HepG2 (cell line): Measurements from ENCODE around the gene MBOAT7. TPM values are rescaled to one million over a fixed set of nuclear protein-coding genes. Genes with fewer than 3 reads are reported as not detected.

Experiments
- GABPB1 ChIP-seq: IDR thresholded peaks from 2 replicates; pipeline ENCODE4 v1.6.1; 2016; ENCODE audit warnings: mild to moderate bottlenecking, missing genetic modification reagents, moderate library complexity, missing compliant biosample characterization
- KDM3A ChIP-seq: IDR thresholded peaks from 2 replicates; pipeline ENCODE4 v1.6.1; 2018; ENCODE audit warnings: low read depth, missing compliant biosample characterization
- MAFF ChIP-seq: IDR thresholded peaks from 2 replicates; pipeline ENCODE4 v1.6.1; 2011; ENCODE audit warnings: low read depth, low read length, improper control_type of control experiment
- NAIF1 ChIP-seq: sonication (generic); formaldehyde crosslinking; IDR thresholded peaks from 2 replicates; pipeline ENCODE4 v1.5.0; 2020; ENCODE audit warnings: mild to moderate bottlenecking, missing genetic modification reagents, borderline replicate concordance
- NFIB ChIP-seq: sonication (generic); formaldehyde crosslinking; IDR thresholded peaks from 2 replicates; pipeline ENCODE4 v1.9.0; 2021; ENCODE audit warnings: missing genetic modification reagents, mild to moderate bottlenecking, borderline replicate concordance
- NR2C2 ChIP-seq: sonication (generic); formaldehyde crosslinking; IDR thresholded peaks from 2 replicates; pipeline ENCODE4 v1.4.0; 2020; ENCODE audit warnings: missing genetic modification reagents, mild to moderate bottlenecking, moderate library complexity, borderline replicate concordance
- PHF20 ChIP-seq: sonication (generic); formaldehyde crosslinking; IDR thresholded peaks from 2 replicates; pipeline ENCODE4 v1.5.0; 2020; ENCODE audit warnings: mild to moderate bottlenecking, missing genetic modification reagents
- POLR2AphosphoS2 ChIP-seq: IDR thresholded peaks from 2 replicates; pipeline ENCODE4 v1.6.1; 2011; ENCODE audit warnings: low read depth, low read length, improper control_type of control experiment
- PRDM10 ChIP-seq: sonication (generic); formaldehyde crosslinking; IDR thresholded peaks from 2 replicates; pipeline ENCODE4 v1.4.0; 2020; ENCODE audit warnings: low read depth, missing genetic modification reagents
- SP5 ChIP-seq: IDR thresholded peaks from 2 replicates; pipeline ENCODE4 v1.6.1; 2016; ENCODE audit warnings: low read depth, borderline replicate concordance
- TAF1 ChIP-seq: sonication (generic); formaldehyde crosslinking; IDR thresholded peaks from 2 replicates; pipeline ENCODE4 v1.4.0; 2020; ENCODE audit warnings: missing genetic modification reagents
- TFDP2 ChIP-seq: sonication (generic); formaldehyde crosslinking; IDR thresholded peaks from 2 replicates; pipeline ENCODE4 v1.4.0; 2020; ENCODE audit warnings: missing genetic modification reagents
- YEATS4 ChIP-seq: sonication (generic); formaldehyde crosslinking; IDR thresholded peaks from 2 replicates; pipeline ENCODE4 v1.4.0; 2020; ENCODE audit warnings: missing genetic modification reagents, borderline replicate concordance
- ZBTB33 ChIP-seq: sonication (generic); formaldehyde crosslinking; IDR thresholded peaks from 2 replicates; pipeline ENCODE4 v1.4.0; 2020; ENCODE audit warnings: missing genetic modification reagents
- ZFX ChIP-seq: sonication (generic); formaldehyde crosslinking; IDR thresholded peaks from 2 replicates; pipeline ENCODE4 v1.4.0; 2020; ENCODE audit warnings: mild to moderate bottlenecking, low read depth, missing genetic modification reagents, moderate library complexity
- ZNF678 ChIP-seq: sonication (generic); formaldehyde crosslinking; IDR thresholded peaks from 2 replicates; pipeline ENCODE4 v1.4.0; 2020; ENCODE audit warnings: mild to moderate bottlenecking, missing genetic modification reagents
- ZNF878 ChIP-seq: sonication (generic); formaldehyde crosslinking; IDR thresholded peaks from 2 replicates; pipeline ENCODE4 v1.8.1; 2023; ENCODE audit warnings: mild to moderate bottlenecking, missing genetic modification reagents, moderate library complexity
- ZNF891 ChIP-seq: sonication (generic); formaldehyde crosslinking; IDR thresholded peaks from 2 replicates; pipeline ENCODE4 v1.5.0; 2020; ENCODE audit warnings: mild to moderate bottlenecking, missing genetic modification reagents
- polyA plus RNA-seq, 8 experiments: library from polyadenylated mRNA; depleted of rRNA in 3 of 8; stranded (reverse) in 7 of 8; unstranded in 1 of 8; fragments of >200 nt; fragmentation: Illumina TruSeq in 4 of 8; extraction: Trizol in 4 of 8; gene quantifications; 2 replicates each; pipeline versions ENCODE4 v1.2.1 to v1.2.3, GENCODE V29; 2011 to 2016; ENCODE audit warnings: low read depth in 4 of 8, missing spikeins in 1 of 8, mixed read lengths in 1 of 8; ENCODE audit not compliant: insufficient read depth in 1 of 8
- total RNA-seq, 5 experiments: library from RNA; depleted of rRNA; stranded (reverse); fragments of >200 nt; fragmentation: Illumina TruSeq; extraction: Trizol; gene quantifications; 2 replicates each; pipeline ENCODE4 v1.2.3, GENCODE V29; 2016; ENCODE audit warnings: low read depth in 1 of 5
- TF ChIP-seq, protein P1 (sequence below): sonication (generic); formaldehyde crosslinking; IDR thresholded peaks from 2 replicates; pipeline ENCODE4 v1.5.0; 2020; ENCODE audit warnings: missing genetic modification reagents
- TF ChIP-seq, protein P2 (sequence below): sonication (generic); formaldehyde crosslinking; IDR thresholded peaks from 2 replicates; pipeline ENCODE4 v1.4.0; 2020; ENCODE audit warnings: missing genetic modification reagents, low read depth, mild to moderate bottlenecking, borderline replicate concordance

The MBOAT7 gene
- total and polyA plus RNA-seq, 2 of the 13 experiments (the other 11 are each of a cell fraction or from before 2014, with no cell fraction given), result 22.2 to 25.5 TPM

DNA sequence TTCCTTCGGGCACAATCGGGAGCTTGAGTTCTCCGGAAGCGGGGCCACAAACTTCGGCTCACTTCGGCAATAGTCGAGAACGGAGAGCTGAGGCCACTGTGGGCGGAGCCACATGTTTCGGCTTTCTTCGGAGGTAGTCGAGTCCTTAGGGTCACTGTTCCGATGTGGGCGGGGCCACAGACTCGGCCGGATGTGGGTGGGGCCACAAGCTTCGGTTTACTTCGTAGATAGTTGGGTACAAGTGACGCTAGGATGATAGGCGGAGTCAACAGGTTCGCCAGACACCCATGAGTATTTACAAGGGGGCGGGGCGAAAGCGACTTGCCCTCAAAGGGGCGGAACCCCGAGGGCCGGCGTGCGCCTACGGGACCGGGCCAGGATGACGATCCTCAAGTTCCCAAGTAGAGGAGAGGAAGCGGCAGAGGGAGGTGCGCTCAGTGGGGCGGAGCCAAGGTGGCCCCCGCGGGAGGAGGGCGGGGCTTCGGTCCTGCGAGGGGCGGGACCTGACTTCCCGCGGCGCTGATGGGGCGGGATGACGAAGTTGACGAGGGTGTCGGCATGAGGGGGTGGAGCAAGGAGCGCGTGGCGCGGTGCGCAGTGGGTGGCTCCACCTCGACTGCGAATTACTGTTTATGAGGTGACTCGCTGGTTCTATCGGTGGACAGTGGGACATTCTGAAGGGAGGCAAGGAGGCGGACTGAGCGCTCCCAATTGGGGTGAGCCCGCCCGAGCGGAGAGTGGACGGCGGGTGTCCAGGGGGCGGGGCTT, 539 bp upstream of the MBOAT7 start (continued):
- TF ChIP-seq SP5 (CRISPR knock-in tag) (peak; percentile 61), KDM3A (CRISPR knock-in tag) (no peak; the same call in 1 of the 2 replicates), PHF20 (CRISPR knock-in tag) (0 out of 2 replicates have a peak, but pooled peaks have one; percentile 29), PRDM10 (CRISPR knock-in tag) (no peak; the same call in 1 of the 2 replicates), YEATS4 (CRISPR knock-in tag) (peak; percentile 33; the same call in 1 of the 2 replicates), NAIF1 (CRISPR knock-in tag) (peak; percentile 55; the same call in 1 of the 2 replicates), TAF1 (CRISPR knock-in tag) (peak; percentile 67; the same call in 1 of the 2 replicates), ZFX (CRISPR knock-in tag) (no peak), ZNF891 (no peak), GABPB1 (peak; percentile 73), ZNF678 (CRISPR knock-in tag) (no peak), TFDP2 (CRISPR knock-in tag) (peak; percentile 75), MAFF (no peak), NR2C2 (CRISPR knock-in tag) (no peak), POLR2AphosphoS2 (peak; percentile 62; the same call in 1 of the 2 replicates), NFIB (CRISPR knock-in tag) (no peak), ZNF878 (0 out of 2 replicates have a peak, but pooled peaks have one; percentile 24), ZBTB33 (CRISPR knock-in tag) (0 out of 2 replicates have a peak, but pooled peaks have one; percentile 26)
- TF ChIP-seq, protein P1, sequence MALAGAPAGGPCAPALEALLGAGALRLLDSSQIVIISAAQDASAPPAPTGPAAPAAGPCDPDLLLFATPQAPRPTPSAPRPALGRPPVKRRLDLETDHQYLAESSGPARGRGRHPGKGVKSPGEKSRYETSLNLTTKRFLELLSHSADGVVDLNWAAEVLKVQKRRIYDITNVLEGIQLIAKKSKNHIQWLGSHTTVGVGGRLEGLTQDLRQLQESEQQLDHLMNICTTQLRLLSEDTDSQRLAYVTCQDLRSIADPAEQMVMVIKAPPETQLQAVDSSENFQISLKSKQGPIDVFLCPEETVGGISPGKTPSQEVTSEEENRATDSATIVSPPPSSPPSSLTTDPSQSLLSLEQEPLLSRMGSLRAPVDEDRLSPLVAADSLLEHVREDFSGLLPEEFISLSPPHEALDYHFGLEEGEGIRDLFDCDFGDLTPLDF (CRISPR knock-in tag), result peak; percentile 49; the same call in 1 of the 2 replicates
- TF ChIP-seq, protein P2, sequence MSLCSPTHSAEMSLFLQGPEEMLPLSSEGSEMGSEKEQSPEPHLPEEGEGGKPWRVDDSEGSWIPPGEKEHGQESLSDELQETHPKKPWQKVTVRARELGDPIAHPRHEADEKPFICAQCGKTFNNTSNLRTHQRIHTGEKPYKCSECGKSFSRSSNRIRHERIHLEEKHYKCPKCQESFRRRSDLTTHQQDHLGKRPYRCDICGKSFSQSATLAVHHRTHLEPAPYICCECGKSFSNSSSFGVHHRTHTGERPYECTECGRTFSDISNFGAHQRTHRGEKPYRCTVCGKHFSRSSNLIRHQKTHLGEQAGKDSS, result no peak
